ENCODE data around the gene TANGO6. TPM values are rescaled to one million over a fixed set of nuclear protein-coding genes. Genes with fewer than 3 reads are reported as not detected.

The TANGO6 gene
- polyA plus RNA-seq, 1 donor (not counting 4 experiments of a cell fraction or from before 2014, with no cell fraction given) = 13.1 TPM

DNA sequence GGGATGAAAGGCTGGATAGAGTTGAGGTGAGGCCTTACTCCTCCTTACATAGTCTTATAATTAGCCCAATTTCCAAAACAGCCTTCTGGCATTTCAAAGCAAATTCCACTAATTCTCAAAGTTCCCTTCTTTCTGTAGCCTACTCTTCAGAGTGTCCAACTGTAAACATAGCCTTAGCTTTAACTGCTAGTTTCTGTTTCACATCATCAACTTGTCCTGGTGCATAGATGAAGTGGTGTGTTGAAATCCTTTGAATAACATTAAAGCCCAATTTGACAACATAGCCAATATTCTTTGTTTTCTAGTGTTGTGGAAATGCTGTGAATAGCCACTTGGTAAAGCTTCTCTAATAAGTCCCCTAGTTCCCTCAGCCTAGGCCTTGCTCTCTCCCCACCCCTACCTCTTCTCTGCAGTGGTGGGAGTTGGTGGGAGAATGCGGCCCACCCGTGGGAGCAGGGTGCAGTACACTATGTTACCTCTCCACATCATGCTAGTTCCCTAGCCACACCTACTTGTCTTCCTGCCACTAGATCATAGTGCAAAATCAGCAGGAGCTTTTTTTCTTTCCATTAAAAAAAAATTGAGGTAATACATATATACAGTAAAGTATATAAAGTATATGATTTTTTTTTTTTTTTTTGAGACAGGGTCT, 135.1 kb downstream of the TANGO6 start:
- no peak overlapping the region for H3K4me3 ChIP-seq (ENCODE audit: control insufficient read depth in 2 of 3, extremely low read depth in 1 of 3, insufficient read depth in 2 of 3, low read depth in 1 of 3, low read length in 3 of 3)
- H2AFZ ChIP-seq (ENCODE audit: control insufficient read depth, low read length) = no peak overlapping the region
- no peaks in the 10 kb centered on the region for H3K4me1 ChIP-seq (ENCODE audit: control insufficient read depth, extremely low read depth, insufficient read depth, low read length)
- H3K9me1 ChIP-seq (ENCODE audit: control insufficient read depth, extremely low read depth, insufficient read depth, low read length) = no peaks in the 10 kb centered on the region
- H3K9ac ChIP-seq (ENCODE audit: control insufficient read depth, extremely low read depth, insufficient read depth, low read length) = no peak overlapping the region
- H3K36me3 ChIP-seq (ENCODE audit: control insufficient read depth in 2 of 2, extremely low read depth in 1 of 2, insufficient read depth in 2 of 2, low read length in 2 of 2) = peaks cover 1 to 5% of the 10 kb centered on the region in 2 experiments
- no peak overlapping the region for H3K4me2 ChIP-seq (ENCODE audit: control insufficient read depth, extremely low read depth, insufficient read depth, low read depth, low read length)
- H4K20me1 ChIP-seq (ENCODE audit: control insufficient read depth, extremely low read depth, insufficient read depth, low read length) = no peaks in the 10 kb centered on the region
- H3K27ac ChIP-seq (ENCODE audit: control insufficient read depth, insufficient read depth, low read length) = no peak overlapping the region
- H3K9me3 ChIP-seq (ENCODE audit: control insufficient read depth, low read depth, low read length) = no peaks in the 10 kb centered on the region
- TF ChIP-seq EZH2 (IDR thresholded peaks at IDR 0.05; ENCODE audit: low read length) = no peak
- no peaks in the 10 kb centered on the region for H3K27me3 ChIP-seq (ENCODE audit: control insufficient read depth, extremely low read depth, insufficient read depth, low read length)
- dilution Hi-C loops (cut with MboI; ENCODE audit: extremely low pct_ligation_motif_present, low sequenced_read_pairs) = no loop called here
- no peaks in the 10 kb centered on the region for H3K79me2 ChIP-seq (ENCODE audit: control insufficient read depth, insufficient read depth, low read length)
- FAIRE-seq (no peak), DNase-seq (ENCODE audit: low read depth, low spot score) (no peak)

DNA sequence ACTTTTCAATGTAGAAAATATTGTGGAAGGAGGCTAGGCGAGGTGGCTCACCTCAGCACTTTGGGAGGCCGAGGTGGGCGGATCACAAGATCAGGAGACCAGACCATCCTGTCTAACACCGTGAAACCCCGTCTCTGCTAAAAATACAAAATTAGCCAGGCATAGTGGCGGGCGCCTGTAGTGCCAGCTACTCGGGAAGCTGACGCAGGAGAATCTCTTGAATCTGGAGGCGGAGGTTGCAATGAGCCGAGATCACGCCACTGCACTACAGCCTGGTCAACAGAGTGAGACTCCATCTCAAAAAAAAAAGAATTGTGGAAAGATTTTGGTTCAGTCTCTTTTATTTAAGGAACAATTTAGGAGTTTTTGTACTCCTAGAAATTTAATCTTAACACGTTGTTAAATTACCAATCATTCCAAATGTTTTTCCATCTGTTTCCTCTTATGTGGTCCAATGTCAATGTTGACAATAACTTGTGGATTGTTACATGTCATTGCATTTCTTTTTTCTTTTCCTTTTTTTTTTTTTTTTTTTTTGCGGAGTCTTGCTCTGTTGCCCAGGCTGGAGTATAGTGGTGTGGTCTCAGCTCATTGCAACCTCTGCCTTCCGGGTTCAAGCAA, 137.5 kb downstream of the TANGO6 start:
- Histone ChIP-seq H4K20me1 (ENCODE audit: control insufficient read depth, extremely low read depth, insufficient read depth, low read length) (no peaks in the 10 kb centered on the region), H3K36me3 (ENCODE audit: control insufficient read depth in 2 of 2, extremely low read depth in 1 of 2, insufficient read depth in 2 of 2, low read length in 2 of 2) (peaks cover under 1 to 2% of the 10 kb centered on the region in 2 experiments), H2AFZ (ENCODE audit: control insufficient read depth, low read length) (no peak overlapping the region), H3K4me2 (ENCODE audit: control insufficient read depth, extremely low read depth, insufficient read depth, low read depth, low read length) (no peak overlapping the region), H3K27ac (ENCODE audit: control insufficient read depth, insufficient read depth, low read length) (no peak overlapping the region), H3K9ac (ENCODE audit: control insufficient read depth, extremely low read depth, insufficient read depth, low read length) (no peak overlapping the region), H3K9me1 (ENCODE audit: control insufficient read depth, extremely low read depth, insufficient read depth, low read length) (no peaks in the 10 kb centered on the region), H3K27me3 (ENCODE audit: control insufficient read depth, extremely low read depth, insufficient read depth, low read length) (no peaks in the 10 kb centered on the region), H3K9me3 (ENCODE audit: control insufficient read depth, low read depth, low read length) (no peaks in the 10 kb centered on the region), H3K4me3 (ENCODE audit: control insufficient read depth in 2 of 3, extremely low read depth in 1 of 3, insufficient read depth in 2 of 3, low read depth in 1 of 3, low read length in 3 of 3) (no peak overlapping the region), H3K79me2 (ENCODE audit: control insufficient read depth, insufficient read depth, low read length) (no peaks in the 10 kb centered on the region), H3K4me1 (ENCODE audit: control insufficient read depth, extremely low read depth, insufficient read depth, low read length) (peaks cover 8% of the 10 kb centered on the region)
- no peak for FAIRE-seq
- DNase-seq (ENCODE audit: low read depth, low spot score) = no peak
- TF ChIP-seq, protein P1, sequence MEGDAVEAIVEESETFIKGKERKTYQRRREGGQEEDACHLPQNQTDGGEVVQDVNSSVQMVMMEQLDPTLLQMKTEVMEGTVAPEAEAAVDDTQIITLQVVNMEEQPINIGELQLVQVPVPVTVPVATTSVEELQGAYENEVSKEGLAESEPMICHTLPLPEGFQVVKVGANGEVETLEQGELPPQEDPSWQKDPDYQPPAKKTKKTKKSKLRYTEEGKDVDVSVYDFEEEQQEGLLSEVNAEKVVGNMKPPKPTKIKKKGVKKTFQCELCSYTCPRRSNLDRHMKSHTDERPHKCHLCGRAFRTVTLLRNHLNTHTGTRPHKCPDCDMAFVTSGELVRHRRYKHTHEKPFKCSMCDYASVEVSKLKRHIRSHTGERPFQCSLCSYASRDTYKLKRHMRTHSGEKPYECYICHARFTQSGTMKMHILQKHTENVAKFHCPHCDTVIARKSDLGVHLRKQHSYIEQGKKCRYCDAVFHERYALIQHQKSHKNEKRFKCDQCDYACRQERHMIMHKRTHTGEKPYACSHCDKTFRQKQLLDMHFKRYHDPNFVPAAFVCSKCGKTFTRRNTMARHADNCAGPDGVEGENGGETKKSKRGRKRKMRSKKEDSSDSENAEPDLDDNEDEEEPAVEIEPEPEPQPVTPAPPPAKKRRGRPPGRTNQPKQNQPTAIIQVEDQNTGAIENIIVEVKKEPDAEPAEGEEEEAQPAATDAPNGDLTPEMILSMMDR (optimal IDR thresholded peaks at IDR 0.05 in 1 of 3, IDR thresholded peaks at IDR 0.05 in 1 of 3, conservative IDR thresholded peaks at IDR 0.05 in 1 of 3; ENCODE audit: extremely low read depth in 1 of 3, insufficient read depth in 2 of 3, low read length in 3 of 3) = no peak
- TF ChIP-seq EZH2 (IDR thresholded peaks at IDR 0.05; ENCODE audit: low read length) = no peak
- dilution Hi-C loops (cut with MboI; ENCODE audit: extremely low pct_ligation_motif_present, low sequenced_read_pairs) = no loop called here

All from keratinocyte (primary cell).